Measurements from ENCODE around the gene TM9SF3.

DNA sequence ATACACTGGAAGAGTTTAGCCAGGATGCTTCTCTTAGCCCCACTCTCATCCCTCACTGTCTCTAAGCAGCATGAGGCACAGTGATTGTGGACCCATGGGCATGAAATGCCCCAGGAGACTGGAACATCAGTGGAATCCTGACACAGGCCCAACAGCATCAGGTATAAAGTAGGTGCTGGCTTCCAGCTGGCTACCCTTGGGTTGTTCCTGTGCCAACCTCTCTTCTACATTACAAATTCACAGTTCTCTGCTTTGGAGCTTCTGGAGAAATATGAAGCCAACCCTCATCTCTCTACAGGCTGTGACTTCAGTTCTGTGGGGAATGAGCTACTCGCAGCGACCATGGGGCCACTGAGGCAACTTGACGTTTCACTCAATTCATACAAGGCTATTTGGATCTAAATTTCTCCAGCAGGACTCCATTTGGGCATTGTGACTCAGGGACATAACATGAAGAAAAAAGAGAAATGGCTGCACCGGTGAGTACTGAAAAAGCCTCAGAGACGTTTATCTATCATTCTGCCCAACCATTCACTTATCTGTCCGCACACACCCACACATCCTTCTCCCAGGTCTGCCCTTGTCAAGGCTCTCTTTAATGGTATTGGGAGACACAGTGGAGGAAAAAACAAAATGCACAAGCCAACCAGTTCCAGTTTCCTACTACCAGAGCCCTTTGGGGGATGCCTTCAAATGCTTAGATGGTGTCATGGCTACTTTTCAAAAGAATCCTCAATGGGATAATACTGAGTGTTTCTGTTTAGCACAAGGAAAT, 35.4 kb upstream of the TM9SF3 start:
- TF ChIP-seq, protein P1, sequence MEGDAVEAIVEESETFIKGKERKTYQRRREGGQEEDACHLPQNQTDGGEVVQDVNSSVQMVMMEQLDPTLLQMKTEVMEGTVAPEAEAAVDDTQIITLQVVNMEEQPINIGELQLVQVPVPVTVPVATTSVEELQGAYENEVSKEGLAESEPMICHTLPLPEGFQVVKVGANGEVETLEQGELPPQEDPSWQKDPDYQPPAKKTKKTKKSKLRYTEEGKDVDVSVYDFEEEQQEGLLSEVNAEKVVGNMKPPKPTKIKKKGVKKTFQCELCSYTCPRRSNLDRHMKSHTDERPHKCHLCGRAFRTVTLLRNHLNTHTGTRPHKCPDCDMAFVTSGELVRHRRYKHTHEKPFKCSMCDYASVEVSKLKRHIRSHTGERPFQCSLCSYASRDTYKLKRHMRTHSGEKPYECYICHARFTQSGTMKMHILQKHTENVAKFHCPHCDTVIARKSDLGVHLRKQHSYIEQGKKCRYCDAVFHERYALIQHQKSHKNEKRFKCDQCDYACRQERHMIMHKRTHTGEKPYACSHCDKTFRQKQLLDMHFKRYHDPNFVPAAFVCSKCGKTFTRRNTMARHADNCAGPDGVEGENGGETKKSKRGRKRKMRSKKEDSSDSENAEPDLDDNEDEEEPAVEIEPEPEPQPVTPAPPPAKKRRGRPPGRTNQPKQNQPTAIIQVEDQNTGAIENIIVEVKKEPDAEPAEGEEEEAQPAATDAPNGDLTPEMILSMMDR (conservative IDR thresholded peaks at IDR 0.05 in 1 of 2, IDR thresholded peaks at IDR 0.05 in 1 of 2; ENCODE audit: extremely low read depth in 1 of 2, insufficient read depth in 1 of 2, low read depth in 1 of 2, low read length in 2 of 2), result no peak
- TF ChIP-seq EZH2 (IDR thresholded peaks at IDR 0.05; ENCODE audit: borderline replicate concordance, low read length), result no peak

All from mammary epithelial cell (primary cell).